Activated CD4-positive, alpha-beta T cell treated with anti-CD3 and anti-CD28 coated beads, Interleukin-2, amount 10 ng/mL, durations not matched to agents 24 days and 14 days (primary cell): ENCODE results near the gene C15orf39. TPM values are rescaled to one million over a fixed set of nuclear protein-coding genes. Genes with fewer than 3 reads are reported as not detected.

ENCODE experiments used
- DNase-seq: peaks from one replicate; pipeline ENCODE4 v3.0.0; 2022
- H3K27ac Mint-ChIP-seq: one replicate; pipeline ENCODE4 v1.8.0; 2022; ENCODE audit warnings: mild to moderate bottlenecking, mixed read lengths
- H3K27me3 Mint-ChIP-seq: one replicate; pipeline ENCODE4 v1.8.0; 2022; ENCODE audit warnings: mixed read lengths
- H3K36me3 Mint-ChIP-seq: one replicate; pipeline ENCODE4 v1.8.0; 2022; ENCODE audit warnings: low read depth, mild to moderate bottlenecking, mixed read lengths
- H3K4me1 Mint-ChIP-seq: one replicate; pipeline ENCODE4 v1.8.0; 2021; ENCODE audit warnings: mixed read lengths
- H3K4me3 Mint-ChIP-seq: one replicate; pipeline ENCODE4 v1.8.0; 2022; ENCODE audit warnings: mild to moderate bottlenecking, moderate library complexity, mixed read lengths
- H3K9me3 Mint-ChIP-seq: one replicate; pipeline ENCODE4 v1.8.0; 2021; ENCODE audit warnings: mixed read lengths
- intact Hi-C: fragments of 100-400 bp; cut with micrococcal nuclease; formaldehyde crosslinking; loops from one replicate; pipeline ENCODE4 v1.15.1; 2023
- total RNA-seq: library from RNA; stranded (reverse); gene quantifications from 2 replicates; pipeline ENCODE4 v1.2.3, GENCODE V29; 2022

C15orf39 gene
- total RNA-seq, 1 donor from 2014 or later = 43.2 TPM

DNA sequence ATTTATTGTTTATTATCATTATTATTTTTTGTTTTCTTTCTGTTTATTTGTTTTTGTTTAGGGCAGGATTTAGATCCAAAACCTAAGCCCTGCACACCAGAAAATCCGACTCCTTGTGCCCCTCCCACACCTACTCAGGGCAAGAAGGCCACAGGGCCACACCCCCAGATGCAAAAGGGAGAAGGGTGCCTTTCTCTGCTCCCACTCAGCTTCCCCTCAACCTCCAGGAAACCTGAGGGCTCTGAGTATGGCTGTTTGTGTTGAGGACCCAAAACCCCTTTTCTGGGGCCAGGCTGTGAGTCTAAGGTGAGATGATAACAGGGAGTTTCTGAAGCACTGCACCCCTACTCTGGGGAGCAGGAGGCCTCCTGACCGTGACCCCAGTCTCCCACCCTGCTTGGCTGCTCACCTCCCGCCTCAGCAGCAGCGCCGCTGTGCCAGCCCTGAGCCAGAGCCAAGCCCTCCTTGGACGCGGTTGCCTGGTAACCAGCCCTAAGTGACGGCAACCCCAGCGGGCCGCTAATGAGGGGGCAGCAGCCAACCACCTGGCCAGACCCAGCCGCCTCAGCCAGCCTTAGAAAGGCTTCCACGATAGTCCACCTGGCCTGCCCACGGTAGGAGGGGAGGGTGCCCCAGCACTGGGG, 6.4 kb upstream of the C15orf39 start:
- Mint-ChIP-seq H3K4me1 (peaks cover 25% of the 10 kb centered on the region), H3K4me3 (no peak overlapping the region), H3K36me3 (no peaks in the 10 kb centered on the region), H3K27ac (no peak overlapping the region), H3K9me3 (no peaks in the 10 kb centered on the region), H3K27me3 (peaks cover 2% of the 10 kb centered on the region)
- intact Hi-C loops = no loop called here
- no peak for DNase-seq

DNA sequence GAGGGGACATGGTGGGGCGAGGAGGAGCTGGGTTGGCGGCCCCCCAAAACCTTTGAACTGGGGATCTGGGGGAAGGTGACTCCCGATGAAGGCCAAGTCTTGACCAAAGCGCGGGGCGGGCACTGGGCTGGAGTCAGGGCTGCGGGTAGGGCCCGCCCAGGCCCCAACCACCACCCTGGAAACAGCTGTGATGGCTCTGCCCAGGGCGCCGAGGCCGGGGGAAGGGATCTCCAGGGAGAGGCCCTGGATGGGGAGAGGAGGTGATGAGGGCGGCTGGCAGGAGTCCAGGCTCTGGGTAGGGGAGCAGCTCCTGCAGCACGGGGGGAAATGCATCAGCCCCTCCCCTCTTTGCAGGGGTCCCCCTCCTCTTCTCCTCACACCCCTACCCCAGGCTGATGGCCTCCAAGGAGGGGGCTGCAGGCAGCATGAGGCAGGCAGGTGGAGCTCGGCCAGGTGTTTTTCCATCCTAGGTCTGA, 5.9 kb upstream of the C15orf39 start:
- Mint-ChIP-seq H3K4me3 (no peak overlapping the region), H3K36me3 (no peaks in the 10 kb centered on the region), H3K9me3 (no peaks in the 10 kb centered on the region), H3K27me3 (peaks cover 2% of the 10 kb centered on the region), H3K4me1 (peaks cover 30% of the 10 kb centered on the region), H3K27ac (no peak overlapping the region)
- DNase-seq = no peak
- intact Hi-C loops = no loop called here

DNA sequence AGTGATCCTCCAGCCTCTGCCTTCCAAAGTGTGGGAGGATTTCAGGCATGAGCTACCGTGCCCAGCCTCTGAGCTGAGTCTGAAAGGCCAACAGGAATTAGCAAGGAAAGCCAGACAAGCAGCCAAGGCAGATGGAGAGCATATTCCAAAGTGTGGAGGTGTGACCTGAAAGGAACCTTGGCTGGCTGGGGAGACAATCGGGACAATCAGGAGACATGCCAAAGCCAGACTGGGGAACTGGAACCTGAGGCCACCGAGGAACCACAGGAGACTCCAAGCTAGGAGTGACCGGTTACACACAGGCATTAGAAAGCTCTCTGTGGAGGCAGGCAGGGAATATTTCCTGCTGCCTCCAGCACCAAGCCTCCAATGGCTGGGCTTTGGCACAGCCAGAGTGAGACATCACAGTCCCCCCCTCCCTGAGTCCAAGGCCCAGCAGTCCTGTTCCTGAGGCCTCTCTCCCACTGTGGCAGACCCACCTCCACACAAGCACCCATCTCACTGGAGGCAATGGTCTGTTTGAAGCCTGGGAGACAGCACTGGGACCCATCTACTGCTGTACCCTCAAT, 4.5 kb upstream of the C15orf39 start:
- Mint-ChIP-seq H3K9me3 (no peaks in the 10 kb centered on the region), H3K4me3 (no peak overlapping the region)
- DNase-seq = no peak

DNA sequence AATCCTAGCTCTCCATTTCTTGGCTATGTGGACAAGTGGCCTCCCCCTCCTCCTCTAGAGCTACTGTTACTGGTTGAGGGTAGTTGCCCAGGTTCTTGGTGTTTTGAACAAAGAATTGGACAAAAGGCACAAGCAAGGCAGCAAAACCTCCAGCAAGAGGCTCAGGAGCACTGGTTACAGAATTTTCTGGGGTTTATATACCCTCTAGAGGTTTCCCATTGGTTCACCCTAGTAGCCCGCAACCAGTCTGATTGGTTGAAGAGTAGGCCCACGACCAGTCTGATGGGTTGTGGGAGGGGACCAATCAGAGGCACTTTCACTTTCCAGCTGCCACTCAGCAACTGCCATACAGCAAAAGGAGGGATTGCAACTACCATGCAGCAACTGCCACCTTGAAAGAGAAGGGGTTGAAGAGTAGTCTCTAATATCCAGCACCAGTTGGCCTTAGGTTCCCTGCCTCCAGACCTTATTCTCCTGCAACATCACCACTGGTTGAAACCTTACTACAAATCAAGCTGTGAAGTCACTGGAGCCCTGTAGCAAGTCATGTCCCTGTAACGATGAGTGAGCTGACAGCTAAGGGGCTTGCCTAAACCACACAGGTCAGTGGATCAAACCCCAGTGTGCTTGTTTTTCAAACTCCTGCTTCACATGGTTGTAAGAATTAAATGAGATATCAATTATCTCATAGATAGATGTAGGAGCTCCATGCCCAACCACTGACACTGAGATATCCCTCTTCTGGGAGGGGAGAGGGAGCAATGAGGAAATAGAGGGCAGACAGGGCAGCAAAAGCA, 2.9 kb upstream of the C15orf39 start:
- Mint-ChIP-seq H3K27ac (peak overlapping the region; percentile 70), H3K27me3 (peaks cover 2% of the 10 kb centered on the region), H3K36me3 (peaks cover 5% of the 10 kb centered on the region), H3K9me3 (no peaks in the 10 kb centered on the region), H3K4me3 (peak overlapping the region; percentile 94), H3K4me1 (peaks cover 43% of the 10 kb centered on the region)
- intact Hi-C loops = no loop called here
- peak; percentile 91 for DNase-seq

More for the DNA sequence above, 4.5 kb upstream of the C15orf39 start:
- Mint-ChIP-seq H3K36me3 (peaks cover 1% of the 10 kb centered on the region), H3K27ac (peak overlapping the region; percentile 56), H3K27me3 (peaks cover 2% of the 10 kb centered on the region), H3K4me1 (peaks cover 37% of the 10 kb centered on the region)
- intact Hi-C loops = no loop called here

DNA sequence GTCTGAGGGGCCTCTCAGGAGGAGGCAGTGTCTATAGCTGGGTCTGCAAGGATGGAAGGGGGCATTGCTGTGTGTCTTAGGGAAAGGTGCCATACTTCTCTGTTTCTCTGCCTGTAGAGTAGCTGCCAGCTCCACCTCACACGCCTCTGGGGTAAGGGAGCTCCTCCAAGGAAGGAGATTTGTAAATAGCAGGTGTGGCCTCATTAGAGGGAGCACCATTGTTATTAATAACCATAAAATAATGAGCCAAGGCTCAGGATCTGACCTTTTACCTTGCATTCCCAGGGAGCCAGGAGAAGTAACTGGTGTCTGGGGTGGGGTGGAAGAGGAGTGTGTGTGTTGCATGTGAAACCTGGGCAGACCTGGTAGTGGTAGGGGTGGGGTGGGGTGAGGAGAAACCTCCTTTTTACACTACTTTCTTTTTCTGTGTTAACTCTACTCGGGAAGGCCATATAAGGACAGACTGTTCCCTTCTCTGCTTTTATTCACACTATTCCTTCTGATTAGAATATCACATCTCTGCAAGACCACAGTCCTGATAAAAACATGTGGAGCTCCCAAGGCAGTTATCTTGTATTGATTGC, 2.2 kb upstream of the C15orf39 start:
- intact Hi-C loops = no loop called here
- H3K4me3 Mint-ChIP-seq = peak overlapping the region; percentile 94
- peaks cover 5% of the 10 kb centered on the region for H3K36me3 Mint-ChIP-seq
- peaks cover 50% of the 10 kb centered on the region for H3K4me1 Mint-ChIP-seq
- no peaks in the 10 kb centered on the region for H3K27me3 Mint-ChIP-seq
- DNase-seq = peak; percentile 77
- no peaks in the 10 kb centered on the region for H3K9me3 Mint-ChIP-seq
- peak overlapping the region; percentile 70 for H3K27ac Mint-ChIP-seq

DNA sequence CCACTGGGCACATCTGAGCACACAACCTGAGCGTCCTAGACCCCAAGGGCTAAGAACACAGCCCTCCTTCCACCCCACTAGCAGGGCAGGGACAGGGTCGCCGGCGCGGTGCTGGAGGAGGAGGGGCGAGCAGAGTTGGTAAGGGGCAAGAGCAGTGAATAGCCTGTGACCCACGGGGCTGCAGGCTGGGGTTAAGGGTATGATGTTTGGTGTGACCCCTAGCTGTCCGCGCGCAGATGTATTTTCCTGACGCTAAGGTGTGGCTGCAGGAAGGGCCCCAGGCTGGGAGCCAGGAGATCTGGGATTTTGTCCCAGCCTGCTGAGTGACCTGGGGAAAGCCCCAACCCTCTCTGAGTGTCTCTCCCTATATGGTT, 1.3 kb upstream of the C15orf39 start:
- no peaks in the 10 kb centered on the region for H3K27me3 Mint-ChIP-seq
- DNase-seq = no peak
- peak overlapping the region; percentile 94 for H3K4me3 Mint-ChIP-seq
- peaks cover 59% of the 10 kb centered on the region for H3K4me1 Mint-ChIP-seq
- intact Hi-C loops = loop anchor here (2.0 to 5.0 kb wide), 6 partner anchors 70 to 658 kb away; partner anchors contain the start of genes ARID3B, RPP25 and SIN3A
- no peaks in the 10 kb centered on the region for H3K9me3 Mint-ChIP-seq
- peak overlapping the region; percentile 86 for H3K27ac Mint-ChIP-seq
- peaks cover 12% of the 10 kb centered on the region for H3K36me3 Mint-ChIP-seq

DNA sequence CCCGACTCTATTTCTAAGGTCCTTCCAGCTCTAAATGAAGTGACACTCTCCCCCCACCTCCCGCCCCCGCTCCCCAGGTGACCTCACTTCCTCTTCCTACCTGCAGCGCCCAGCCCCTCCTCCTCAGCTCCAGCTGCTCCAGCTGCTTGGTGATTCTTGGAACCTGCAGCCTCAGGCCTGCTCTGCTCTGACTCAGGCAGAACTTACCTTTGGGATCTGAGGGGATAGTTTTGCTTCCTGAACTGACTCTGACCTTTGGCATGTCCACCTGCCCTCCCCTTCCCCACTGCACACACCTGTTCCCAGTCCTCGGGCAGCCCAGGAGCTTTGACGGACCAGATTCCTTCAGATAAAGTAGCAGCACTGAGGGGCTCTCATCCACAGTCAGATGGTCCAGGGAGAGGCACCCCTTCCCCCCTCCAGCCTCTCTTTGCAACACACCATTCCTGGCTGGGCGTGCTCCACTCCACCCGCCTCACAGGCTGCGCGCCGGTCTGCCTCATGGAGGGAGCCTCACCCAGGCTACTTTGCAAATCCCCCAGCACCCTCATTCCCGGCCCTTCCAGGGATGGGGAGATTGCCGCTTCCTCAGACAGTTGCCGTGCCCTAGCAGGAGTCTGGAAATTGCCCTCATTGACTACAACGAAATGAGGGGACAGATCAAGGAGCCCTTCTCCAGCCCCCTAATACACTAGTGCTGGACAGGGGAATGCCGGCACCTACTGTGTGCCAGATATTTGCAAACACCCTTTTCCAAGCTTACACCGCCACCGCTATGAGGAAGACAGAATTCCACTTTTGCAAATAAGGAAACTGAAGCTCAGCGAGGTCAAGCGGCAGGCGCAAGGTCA, 692 bp upstream of the C15orf39 start:
- Mint-ChIP-seq H3K36me3 (peaks cover 13% of the 10 kb centered on the region), H3K4me3 (peak overlapping the region; percentile 94), H3K27ac (peak overlapping the region; percentile 86), H3K4me1 (peaks cover 59% of the 10 kb centered on the region), H3K27me3 (no peaks in the 10 kb centered on the region), H3K9me3 (no peaks in the 10 kb centered on the region)
- intact Hi-C loops = loop anchor here (2.0 to 5.0 kb wide), 6 partner anchors 70 to 659 kb away; partner anchors contain the start of genes ARID3B, RPP25 and SIN3A
- DNase-seq = peak; percentile 79

DNA sequence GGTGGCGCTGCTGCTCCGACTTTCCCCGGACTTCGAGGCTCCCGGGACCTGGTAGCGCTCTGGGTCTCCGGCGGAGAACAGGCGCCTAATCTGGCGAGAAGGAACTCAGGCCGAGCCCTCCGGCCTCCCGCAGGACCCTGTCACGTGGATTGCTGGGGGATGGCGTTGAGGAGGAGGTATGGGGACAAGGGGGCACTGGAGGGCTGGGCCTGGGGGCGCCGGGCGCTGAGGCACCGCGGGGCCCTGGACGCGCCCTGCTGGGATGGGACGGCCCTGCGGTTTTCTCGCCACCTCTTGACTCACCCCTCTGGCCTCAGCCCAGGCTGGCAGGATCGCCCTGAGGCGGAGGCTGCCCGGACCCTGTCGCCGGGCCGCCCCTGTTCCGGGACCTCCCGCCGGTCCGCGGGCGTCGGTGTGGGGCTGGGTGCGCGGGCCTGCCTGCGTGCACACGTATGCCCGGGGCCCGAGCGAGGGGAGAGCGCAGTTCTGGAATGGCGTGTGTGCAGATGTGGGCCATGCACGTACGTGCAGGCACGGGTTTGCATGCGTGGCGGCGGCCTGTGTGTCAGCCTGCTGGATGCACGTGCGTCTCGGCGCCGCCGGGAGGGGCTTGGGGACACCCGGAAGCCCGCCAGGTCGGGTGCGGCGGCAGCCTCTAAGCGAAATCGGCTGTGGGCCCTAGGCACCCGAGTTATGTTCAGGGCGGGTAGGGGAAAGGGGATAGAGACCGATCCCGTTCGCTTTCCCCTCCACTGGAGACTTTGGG, 752 bp downstream of the C15orf39 start:
- DNase-seq = peak; percentile 95
- Mint-ChIP-seq H3K27me3 (no peaks in the 10 kb centered on the region), H3K9me3 (no peaks in the 10 kb centered on the region), H3K4me1 (peaks cover 59% of the 10 kb centered on the region), H3K27ac (peak overlapping the region; percentile 90), H3K4me3 (peak overlapping the region; percentile 94), H3K36me3 (peaks cover 24% of the 10 kb centered on the region)
- intact Hi-C loops = loop anchor here (2.0 to 5.0 kb wide), 6 partner anchors 32 to 660 kb away; partner anchors contain the start of genes ARID3B, RPP25 and SIN3A

DNA sequence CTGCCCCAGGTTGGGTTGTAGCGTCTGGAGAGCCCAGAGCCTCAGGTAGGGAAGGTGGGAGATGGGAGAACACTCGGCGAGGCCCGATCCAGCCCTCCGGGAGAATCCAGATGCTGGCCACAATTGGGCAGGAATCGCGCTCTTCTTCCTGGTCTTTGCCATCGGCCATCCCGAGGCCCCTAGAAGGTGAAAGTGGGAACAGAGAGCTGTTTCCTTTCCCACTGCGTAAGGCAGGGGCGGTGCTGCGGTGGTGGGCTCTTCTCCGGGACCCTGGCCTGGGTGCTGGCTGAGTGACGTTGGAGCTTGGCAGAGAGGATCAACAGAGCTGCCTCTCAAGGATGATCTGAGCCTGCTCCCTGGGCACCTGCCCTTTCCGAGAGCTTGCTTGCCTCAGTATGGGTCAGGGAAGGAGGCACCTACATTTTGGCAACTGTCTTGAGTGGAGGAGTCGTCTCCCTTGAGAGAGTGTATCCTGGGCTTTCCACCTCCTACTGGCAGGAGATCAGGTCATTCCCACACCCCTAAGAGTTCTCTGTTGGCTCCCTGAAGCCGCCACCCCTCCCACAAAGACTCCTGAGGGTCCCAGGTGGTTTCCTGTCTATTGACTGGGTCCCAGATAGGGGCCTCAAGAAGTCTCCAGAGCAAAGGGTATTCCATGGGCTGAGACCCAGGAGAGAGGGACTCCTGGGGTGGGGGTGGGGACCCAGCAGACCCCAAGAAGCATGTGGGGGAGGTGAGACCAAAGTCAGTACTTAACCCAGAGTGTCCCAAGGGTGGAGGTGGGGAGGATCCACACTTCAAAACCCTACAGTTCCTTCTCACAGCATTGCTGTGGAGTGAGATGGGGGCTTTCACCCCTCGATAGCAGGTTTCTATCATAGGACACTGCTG, 1.6 kb downstream of the C15orf39 start:
- Mint-ChIP-seq H3K4me1 (peaks cover 54% of the 10 kb centered on the region), H3K27ac (peak overlapping the region; percentile 90), H3K27me3 (no peaks in the 10 kb centered on the region), H3K4me3 (peak overlapping the region; percentile 94), H3K36me3 (peaks cover 29% of the 10 kb centered on the region), H3K9me3 (no peaks in the 10 kb centered on the region)
- intact Hi-C loops = loop anchor here (2.0 to 5.0 kb wide), 6 partner anchors 32 to 661 kb away; partner anchors contain the start of genes ARID3B, RPP25 and SIN3A
- no peak for DNase-seq

DNA sequence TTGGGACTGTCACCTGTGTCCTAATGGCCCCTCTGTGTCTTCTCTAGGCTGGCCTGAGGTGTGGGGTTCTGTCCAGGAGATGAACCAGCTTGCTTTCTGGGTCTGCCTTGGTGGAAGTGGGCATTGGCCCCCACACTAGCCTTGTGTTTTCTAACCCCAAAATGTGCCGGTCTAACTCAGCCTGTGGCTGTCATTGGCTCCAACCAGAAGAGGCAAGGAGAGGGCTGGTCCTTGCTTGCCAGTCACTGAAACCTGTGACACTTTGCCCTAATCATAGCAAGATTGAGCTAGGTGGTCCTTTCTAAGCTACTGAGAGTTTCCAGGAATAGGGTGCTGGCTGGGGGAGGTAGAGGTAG, 2.2 kb downstream of the C15orf39 start:
- H3K36me3 Mint-ChIP-seq = peaks cover 30% of the 10 kb centered on the region
- peaks cover 48% of the 10 kb centered on the region for H3K4me1 Mint-ChIP-seq
- no peaks in the 10 kb centered on the region for H3K9me3 Mint-ChIP-seq
- peak; percentile 71 for DNase-seq
- peak overlapping the region; percentile 90 for H3K27ac Mint-ChIP-seq
- peak overlapping the region; percentile 94 for H3K4me3 Mint-ChIP-seq
- intact Hi-C loops = loop anchor here (1.0 to 5.0 kb wide), 8 partner anchors 33 to 662 kb away; partner anchors contain the start of genes ARID3B, RPP25 and SIN3A
- no peaks in the 10 kb centered on the region for H3K27me3 Mint-ChIP-seq

DNA sequence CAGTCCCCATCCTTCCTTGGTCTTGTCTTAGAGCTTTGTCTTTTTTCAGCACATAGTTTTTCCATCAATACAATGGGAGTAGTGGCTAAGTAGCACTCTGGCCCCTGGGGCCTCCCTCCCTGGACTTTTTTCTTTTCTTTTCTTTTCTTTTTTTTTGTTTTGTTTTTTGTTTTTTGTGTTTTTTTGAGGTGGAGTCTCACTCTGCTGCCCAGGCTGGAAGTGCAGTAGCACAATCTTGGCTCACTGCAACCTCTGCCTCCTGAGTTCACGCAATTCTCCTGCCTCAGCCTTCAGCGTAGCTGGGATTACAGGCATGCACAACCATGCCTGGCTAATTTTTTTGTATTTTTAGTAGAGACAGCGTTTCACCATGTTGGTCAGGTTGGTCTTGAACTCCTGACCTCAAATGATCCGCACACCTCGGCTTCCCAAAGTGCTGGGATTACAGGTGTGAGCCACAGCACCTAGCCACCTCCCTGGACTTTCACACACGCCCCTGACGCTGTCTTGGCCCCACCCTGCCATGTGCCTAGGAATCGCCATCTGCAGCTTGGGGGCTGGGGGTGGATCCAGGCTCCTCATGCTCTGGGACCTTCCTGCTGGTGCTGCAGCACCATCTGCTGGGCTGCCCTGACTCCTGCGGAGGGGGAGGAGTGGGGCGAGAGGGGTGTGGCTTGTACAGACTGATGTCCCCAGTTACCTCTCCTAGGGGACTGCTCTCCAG, 2.8 kb downstream of the C15orf39 start:
- peaks cover 36% of the 10 kb centered on the region for H3K36me3 Mint-ChIP-seq
- H3K4me1 Mint-ChIP-seq = peaks cover 48% of the 10 kb centered on the region
- peak overlapping the region; percentile 94 for H3K4me3 Mint-ChIP-seq
- intact Hi-C loops = loop anchor here (1.0 to 5.0 kb wide), 7 partner anchors 97 to 662 kb away; partner anchors contain the start of genes ARID3B, RPP25 and SIN3A
- DNase-seq = peak; percentile 96
- H3K27me3 Mint-ChIP-seq = no peaks in the 10 kb centered on the region
- peak overlapping the region; percentile 90 for H3K27ac Mint-ChIP-seq
- H3K9me3 Mint-ChIP-seq = no peaks in the 10 kb centered on the region
